Activated CD4-positive, alpha-beta T cell treated with anti-CD3 and anti-CD28 coated beads, Interleukin-2, amount 50 U/mL, for 16 hours (primary cell): ENCODE data around the gene C4orf50.

Experiments
- DNase-seq: peaks from one replicate; pipeline ENCODE4 v3.0.0-alpha.2; 2020

The C4orf50 gene

DNA sequence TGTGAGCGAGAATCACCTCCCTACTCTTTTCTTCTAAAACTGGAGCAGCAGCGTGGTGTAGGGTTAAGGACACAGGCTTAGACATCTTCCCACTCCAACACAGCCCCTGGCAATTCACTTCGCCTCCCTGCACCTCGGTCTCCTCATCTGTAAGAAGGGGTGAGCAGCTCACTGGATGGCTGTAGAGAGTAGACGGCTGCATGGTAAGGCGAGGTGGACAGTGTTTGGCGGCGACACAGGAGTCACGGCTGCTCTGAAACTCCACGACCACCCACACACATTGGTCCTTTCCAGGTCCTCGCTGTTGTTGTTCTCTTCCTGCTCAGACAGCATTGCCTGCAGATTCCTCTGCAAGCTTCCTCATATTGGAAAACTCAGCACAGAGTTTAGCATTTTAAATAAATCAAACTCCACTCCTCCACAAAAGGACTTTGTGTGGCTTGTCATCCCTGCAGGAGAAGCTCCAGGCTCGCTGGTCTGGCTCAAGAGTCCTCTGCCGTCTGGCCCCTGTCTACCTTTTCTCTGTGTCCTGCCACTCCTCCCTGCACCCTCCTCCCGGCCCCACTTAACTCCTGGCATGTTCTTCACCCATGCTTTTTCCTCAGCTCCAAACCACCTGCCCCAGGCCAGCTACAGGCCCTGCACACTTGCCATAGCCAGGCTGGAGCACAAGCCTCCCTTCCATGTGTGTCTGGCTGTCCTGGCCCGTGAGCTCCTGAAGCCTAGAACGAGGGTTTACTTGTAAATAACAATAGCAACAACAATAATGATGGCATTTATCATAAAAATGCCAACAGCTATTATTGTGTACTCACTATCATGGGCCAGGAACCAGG is 84.0 kb downstream of the C4orf50 start:
- no peak for DNase-seq

DNA sequence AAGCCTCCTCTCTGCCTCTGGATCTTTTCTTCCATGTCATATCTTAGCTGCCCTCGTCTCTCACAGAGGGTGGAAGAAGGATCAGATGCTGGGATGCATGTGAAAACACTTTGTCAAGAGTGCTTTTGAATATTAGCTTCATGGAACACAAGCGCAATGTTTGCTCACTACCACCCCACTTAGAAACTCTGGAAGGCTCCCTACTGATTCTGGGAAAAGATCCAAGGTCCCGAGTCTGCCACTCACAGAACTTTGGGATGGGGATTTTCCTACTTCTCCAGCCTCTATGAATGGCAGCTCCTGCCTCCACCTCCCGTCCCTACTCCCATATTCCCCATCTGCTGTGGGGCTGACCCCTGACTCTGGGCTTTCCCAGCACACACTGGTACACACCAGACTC is 85.1 kb downstream of the C4orf50 start:
- DNase-seq: no peak

DNA sequence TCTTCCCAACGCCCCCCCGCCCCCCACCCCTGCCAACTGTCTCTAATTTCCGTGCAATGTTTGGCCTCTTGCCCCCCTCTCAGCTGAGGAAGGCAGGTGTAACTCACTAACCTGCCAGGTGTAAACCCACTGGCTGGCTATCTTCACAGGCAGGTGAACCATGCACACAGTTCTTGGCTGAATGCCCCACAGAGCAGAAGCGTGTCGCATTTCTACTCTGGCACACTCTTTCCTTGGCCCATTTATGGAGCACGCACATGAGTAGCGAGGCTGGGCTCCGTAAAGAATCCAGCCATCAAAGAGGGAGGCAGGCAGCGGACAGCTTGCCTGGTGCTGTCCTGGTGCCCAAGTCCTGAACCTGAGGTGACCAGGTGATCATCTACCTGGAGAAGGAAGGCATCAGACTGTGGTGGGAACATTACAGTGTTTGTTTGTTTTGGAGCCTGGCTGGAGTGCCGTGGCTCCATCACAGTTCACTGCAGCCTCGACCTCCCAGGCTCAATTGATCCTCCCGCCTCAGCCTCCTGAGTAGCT is 86.1 kb downstream of the C4orf50 start:
- DNase-seq: no peak

GRCh38 chr4:5931526-5931925 is 86.7 kb downstream of the C4orf50 start:
- no peak for DNase-seq

- no peak for DNase-seq
These were observed 87.4 kb downstream of the C4orf50 start for GRCh38 chr4:5930876-5931275.

GRCh38 chr4:5930456-5930855 is 87.8 kb downstream of the C4orf50 start:
- DNase-seq: no peak

GRCh38 chr4:5928844-5929420 is 89.3 kb downstream of the C4orf50 start:
- no peak for DNase-seq

DNA sequence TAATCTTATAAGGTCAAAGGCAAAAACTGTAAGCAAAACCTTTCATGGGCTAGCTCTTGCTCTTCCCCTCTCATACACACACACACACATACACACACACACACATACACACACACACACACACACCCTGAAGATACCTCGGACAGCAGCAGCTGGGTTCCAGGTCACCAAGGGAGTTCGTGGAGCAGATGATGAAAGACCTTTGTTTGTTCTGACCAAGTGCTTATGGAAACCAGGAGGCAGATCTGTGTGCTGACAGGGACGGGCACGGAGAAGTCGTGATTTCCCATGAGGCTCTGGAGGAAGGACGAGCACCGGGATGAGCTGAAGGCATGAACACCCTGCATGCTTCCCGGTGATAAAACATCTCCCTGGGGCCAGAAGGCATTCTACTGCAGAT is 90.0 kb downstream of the C4orf50 start:
- no peak for DNase-seq

DNA sequence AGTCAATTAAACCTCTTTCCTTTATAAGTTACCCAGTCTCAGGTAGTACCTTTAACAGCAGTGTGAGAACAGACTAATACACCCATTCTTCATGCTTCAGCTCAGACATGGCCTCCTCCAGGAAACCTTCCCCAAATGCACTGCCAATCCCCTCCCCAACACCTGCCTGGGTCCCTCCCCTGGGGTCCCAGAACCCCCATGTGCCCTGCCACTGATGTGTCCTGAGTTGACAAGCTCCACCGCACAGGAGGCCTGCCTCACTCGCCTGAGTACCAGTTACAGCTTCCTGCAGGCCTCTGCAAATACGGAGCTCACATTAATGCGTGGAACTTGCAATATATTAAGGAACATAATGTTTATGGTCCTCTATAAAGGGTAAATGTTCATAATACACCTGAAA is 90.5 kb downstream of the C4orf50 start:
- no peak for DNase-seq

DNA sequence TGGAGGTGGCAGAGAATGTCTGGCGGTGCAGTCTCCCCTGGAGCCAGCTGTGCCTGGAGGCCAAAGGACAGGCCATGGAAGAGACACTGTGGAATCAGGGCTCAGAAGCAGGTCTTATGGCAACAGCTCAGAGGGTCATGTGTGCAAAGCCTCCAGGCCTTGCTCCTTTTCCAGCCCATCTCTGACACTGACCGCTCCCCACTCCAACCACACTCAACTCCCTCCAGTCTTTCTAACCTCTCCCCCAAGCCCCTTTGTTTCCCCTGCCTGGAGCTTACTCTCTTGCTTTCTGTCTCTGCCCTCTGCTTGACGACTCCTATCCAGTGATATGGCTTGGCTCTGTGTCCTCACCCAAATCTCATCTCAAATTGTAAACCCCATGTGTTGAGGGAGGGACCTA is 91.1 kb downstream of the C4orf50 start:
- no peak for DNase-seq

DNA sequence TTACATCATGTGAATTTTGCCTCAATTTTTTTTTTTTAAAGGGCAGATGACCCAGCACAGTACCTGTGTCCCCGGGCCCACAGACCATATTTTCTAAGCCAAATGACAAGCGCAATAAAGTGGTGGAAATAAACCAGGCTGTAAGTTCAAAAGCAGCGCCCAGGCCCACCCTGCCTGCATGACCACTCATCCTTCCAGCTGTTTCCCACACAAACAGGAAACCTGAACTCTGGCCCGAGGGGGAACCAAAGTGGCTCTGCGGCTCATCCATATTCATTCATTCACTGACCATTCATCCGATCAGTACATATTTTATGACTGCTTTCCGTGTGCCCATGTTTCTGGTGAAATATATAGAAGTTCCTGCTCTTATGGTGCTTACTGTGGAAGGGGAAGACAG is 91.6 kb downstream of the C4orf50 start:
- no peak for DNase-seq

- no peak for DNase-seq
These were observed 92.6 kb downstream of the C4orf50 start for GRCh38 chr4:5925419-5926200.

- no peak for DNase-seq
These were observed 93.6 kb downstream of the C4orf50 start for GRCh38 chr4:5924461-5925125.

DNA sequence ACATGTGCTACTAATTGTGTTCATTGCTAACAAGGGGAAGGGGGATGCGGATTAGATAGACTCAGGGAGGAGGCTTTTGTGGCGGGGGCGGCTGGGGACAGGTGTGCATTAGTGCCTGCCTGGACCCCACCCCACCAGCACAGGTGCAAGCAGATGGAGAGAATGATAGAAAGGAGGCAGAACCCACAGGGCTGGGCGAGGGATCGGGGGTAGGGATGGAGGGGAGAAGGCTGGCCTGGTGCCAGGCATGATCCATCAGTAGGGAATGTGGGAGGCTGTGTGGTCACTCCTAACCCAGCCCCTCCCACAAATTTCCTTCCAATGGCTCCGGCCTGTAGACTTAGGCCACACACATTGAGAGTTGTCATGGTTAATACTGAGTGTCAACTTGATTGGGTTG is 94.9 kb downstream of the C4orf50 start:
- no peak for DNase-seq

DNA sequence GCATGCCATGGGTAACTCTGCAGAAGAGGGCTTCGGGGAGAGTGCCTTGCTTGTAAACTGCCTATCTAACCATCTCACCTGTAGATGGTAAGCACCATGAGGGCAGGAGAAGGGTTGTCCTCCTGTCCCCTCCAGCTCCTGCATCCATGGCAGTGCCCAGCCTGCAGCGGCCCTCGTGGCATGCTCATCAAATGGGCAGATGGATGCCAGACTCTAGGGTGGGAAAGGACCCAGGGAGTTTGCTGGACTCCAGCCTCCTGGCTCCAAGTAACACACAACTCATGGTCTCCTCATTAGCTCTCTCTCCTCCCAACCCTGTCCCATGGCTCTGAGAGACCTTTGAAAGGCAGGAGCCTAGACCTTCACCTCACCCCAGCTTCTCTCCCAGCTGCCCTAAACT is 95.7 kb downstream of the C4orf50 start:
- no peak for DNase-seq

DNA sequence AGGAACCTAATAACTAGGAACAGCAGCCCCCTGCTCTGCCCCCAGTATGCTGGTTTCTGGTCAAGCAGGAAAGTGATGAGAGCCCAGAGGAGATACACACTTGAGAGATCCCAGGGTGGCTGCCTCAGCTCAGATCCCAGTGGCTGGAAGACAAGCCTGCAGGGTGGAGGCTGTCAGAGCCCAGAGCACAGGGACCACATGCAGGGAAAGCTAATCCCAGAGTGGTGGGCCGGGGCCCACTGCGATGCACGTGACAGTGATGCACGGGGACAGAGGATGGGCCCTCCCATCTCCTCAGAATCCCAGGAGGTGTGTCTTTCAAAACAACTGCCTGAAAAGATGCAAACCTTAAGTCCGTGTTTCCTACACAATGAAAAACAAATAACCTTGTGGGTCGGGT is 96.2 kb downstream of the C4orf50 start:
- no peak for DNase-seq

DNA sequence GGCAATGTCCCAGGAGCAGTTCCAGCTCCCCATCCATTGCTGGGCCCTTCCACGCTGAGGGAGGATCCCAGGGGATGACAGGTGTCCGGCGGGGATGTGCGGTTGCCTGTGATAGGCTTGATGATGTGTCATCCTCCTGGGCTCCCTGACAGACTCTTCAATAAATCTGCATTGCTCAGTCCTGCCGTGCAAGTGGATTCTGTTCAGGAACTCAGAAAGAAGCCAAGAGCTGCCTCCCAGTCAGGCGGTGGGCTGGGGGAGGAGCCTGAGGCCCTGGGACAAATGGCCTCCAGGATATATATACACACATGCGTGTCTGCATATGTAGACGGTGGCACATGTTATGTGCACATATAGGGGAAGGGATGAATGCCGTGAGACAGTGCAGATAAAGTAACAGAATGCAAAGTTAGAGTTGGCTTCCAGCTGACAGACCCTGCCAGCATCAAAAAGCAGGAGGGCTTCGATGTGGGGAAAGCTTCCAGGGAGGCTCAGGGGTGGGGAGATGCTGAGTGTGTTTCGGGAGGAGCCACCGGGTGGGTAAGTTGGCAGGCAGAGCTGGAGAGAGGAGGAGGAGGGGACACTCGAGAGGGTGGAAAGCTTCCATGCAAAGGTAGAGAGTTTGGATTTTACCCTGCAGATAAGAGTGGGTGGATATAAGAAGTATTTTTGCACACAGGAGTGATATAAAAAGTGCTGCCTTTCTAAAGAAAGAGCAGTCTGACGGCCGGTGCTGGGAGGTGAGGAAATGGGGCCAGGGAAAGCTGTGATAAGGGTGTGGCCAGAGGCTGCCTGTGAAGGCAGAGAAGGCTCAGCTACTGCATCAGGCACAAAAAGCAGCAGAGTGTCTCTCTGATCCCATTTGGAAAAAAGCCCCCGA is 96.9 kb downstream of the C4orf50 start:
- DNase-seq: no peak

GRCh38 chr4:5919571-5919970 is 98.7 kb downstream of the C4orf50 start:
- no peak for DNase-seq

- DNase-seq: no peak
These were observed 99.2 kb downstream of the C4orf50 start for GRCh38 chr4:5919044-5919443.

- no peak for DNase-seq
These were observed 99.8 kb downstream of the C4orf50 start for GRCh38 chr4:5918331-5918985.

- DNase-seq: no peak
These were observed 100.6 kb downstream of the C4orf50 start for GRCh38 chr4:5917672-5918071.

DNA sequence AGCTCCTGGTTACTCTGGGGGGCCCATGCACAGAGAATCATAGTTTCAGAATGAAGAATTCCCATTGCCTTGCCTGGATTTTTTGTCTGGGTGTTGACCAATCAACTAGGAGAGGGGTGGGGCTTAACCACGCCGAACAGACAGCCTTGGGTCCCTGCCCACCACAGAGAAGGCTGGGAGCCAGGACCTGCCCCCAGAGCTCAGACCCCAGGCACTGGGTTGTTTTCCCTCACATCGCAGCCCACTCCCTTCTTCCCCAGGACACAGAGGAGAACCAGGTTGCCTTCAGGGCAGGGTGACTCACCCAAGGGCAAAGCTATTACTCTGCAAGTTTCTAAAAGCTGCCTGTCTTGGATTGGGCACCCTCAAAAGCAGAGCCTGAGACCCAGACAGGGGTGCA is 102.0 kb downstream of the C4orf50 start:
- DNase-seq: no peak
